IPS-18c (cell line): ENCODE data around the gene ADPRM.
A peak's percentile ranks its signal among the peaks of the same experiment; 100 is the strongest.

Experiments
- H3K4me3 ChIP-seq: 2 replicates; pipeline ENCODE4 v1.7.0; 2013; ENCODE audit warnings: low read depth, mild to moderate bottlenecking, low read length, moderate library complexity; ENCODE audit not compliant: insufficient read depth
- H3K9me3 ChIP-seq: one replicate; pipeline ENCODE4 v1.6.1; 2013; ENCODE audit warnings: mild to moderate bottlenecking, low read length, moderate library complexity; ENCODE audit not compliant: control insufficient read depth, insufficient read depth

ADPRM gene

GRCh38 chr17:10752696-10753095 lies 55.3 kb downstream of the ADPRM start:
- Histone ChIP-seq H3K9me3 (no peaks in the 10 kb centered on the region), H3K4me3 (no peak overlapping the region)

- peak overlapping the region; percentile 36; the same call in 1 of the 2 replicates for H3K4me3 ChIP-seq
- no peaks in the 10 kb centered on the region for H3K9me3 ChIP-seq
Observed at GRCh38 chr17:10754109-10754508, 56.7 kb downstream of the ADPRM start.

GRCh38 chr17:10754861-10755591 lies 57.6 kb downstream of the ADPRM start:
- Histone ChIP-seq H3K9me3 (no peaks in the 10 kb centered on the region), H3K4me3 (peak overlapping the region; percentile 36; the same call in 1 of the 2 replicates)

- Histone ChIP-seq H3K9me3 (no peaks in the 10 kb centered on the region), H3K4me3 (peak overlapping the region; percentile 36; the same call in 1 of the 2 replicates)
Observed at GRCh38 chr17:10755592-10756127, 58.3 kb downstream of the ADPRM start.

- no peaks in the 10 kb centered on the region for H3K9me3 ChIP-seq
- H3K4me3 ChIP-seq, result peak overlapping the region; percentile 1; the same call in 1 of the 2 replicates
Observed at GRCh38 chr17:10756185-10756584, 58.8 kb downstream of the ADPRM start.

- Histone ChIP-seq H3K4me3 (no peak overlapping the region), H3K9me3 (no peaks in the 10 kb centered on the region)
Observed at GRCh38 chr17:10756619-10757018, 59.2 kb downstream of the ADPRM start.

GRCh38 chr17:10757067-10757466 lies 59.7 kb downstream of the ADPRM start:
- Histone ChIP-seq H3K4me3 (no peak overlapping the region), H3K9me3 (no peaks in the 10 kb centered on the region)

- H3K9me3 ChIP-seq, result no peaks in the 10 kb centered on the region
- no peak overlapping the region for H3K4me3 ChIP-seq
Observed at GRCh38 chr17:10757647-10758046, 60.3 kb downstream of the ADPRM start.

- no peaks in the 10 kb centered on the region for H3K9me3 ChIP-seq
- no peak overlapping the region for H3K4me3 ChIP-seq
Observed at GRCh38 chr17:10758062-10758461, 60.7 kb downstream of the ADPRM start.
